SH-SY5Y (cell line): ENCODE results near the gene PLEKHG4B.

ENCODE experiments used
- GATA2 ChIP-seq: IDR thresholded peaks from 2 replicates; pipeline ENCODE4 v1.6.1; 2011; ENCODE audit warnings: mild to moderate bottlenecking, low read depth, low read length
- GATA3 ChIP-seq: IDR thresholded peaks from 2 replicates; pipeline ENCODE4 v1.6.1; 2011; ENCODE audit warnings: low read depth, mild to moderate bottlenecking, low read length, moderate library complexity

DNA sequence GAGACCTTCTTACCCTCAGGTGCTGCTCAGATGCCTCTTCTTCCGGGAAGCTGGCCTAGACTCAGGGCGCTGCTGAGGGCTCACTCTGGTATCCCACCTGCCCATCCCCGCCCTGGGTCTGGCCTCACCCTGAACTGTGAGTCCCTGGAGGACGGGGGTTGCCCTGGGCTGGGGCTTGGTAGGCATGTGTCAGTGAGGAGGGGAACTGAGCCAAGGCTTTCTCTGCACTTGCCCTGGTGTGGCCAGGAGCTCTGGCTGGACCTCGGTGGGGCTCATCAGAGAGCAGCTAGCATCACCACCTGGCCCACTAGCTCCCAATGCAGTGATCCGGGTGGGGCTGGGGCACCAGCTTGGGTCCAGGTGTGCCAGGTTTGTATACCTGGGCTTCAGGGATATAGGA is 15.6 kb downstream of the PLEKHG4B start:
- TF ChIP-seq GATA2 (no peak), GATA3 (no peak)
